HuH-7 (cell line): Measurements from ENCODE around the gene PRIMPOL.

Experiments used
- DNase-seq: peaks from one replicate; pipeline ENCODE4 v3.0.0; 2011; ENCODE audit warnings: low spot score

Gene PRIMPOL

DNA sequence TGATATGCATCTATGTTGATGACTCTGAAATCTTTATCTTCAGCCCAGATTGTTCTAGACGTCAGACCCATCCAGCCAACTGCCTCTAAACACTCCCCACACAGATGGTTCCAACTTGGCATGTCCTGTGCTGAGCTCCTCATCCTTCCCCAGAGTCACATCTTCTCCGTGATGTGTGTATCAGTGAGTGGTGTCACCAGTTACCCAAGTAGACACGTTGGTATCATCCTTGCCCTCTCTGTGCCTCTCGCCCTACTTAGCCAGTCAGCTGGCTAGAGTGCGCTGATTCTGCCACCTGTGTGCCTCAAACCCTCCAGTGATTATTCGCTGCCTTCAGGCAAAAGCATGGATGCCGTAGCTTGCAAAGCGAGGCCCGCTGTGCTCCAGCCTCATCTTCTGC lies 18.6 kb downstream of the PRIMPOL start:
- DNase-seq, result no peak

GRCh38 chr4:184668511-184669114 lies 19.1 kb downstream of the PRIMPOL start:
- no peak for DNase-seq

DNA sequence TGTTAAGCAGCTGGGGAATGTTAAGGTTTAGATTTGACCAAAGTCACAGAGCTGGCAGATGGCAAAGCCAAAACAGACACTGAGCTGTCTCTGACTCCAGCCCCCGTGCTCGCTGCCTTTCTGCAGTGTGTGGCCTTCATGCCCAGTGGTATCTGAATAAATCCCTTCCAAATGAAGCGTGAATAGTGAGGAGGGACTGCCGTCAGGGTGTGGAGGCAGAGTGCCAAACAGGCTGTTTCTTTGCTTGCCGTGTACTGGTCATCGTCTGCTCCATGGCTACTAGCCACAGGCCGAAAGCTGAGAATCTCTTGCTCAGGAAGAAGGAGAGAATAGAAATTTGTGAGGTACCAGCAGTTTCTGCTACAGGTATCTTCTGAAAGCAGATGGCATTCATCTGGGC lies 19.7 kb downstream of the PRIMPOL start:
- no peak for DNase-seq

GRCh38 chr4:184671101-184671500 lies 21.6 kb downstream of the PRIMPOL start:
- no peak for DNase-seq

DNA sequence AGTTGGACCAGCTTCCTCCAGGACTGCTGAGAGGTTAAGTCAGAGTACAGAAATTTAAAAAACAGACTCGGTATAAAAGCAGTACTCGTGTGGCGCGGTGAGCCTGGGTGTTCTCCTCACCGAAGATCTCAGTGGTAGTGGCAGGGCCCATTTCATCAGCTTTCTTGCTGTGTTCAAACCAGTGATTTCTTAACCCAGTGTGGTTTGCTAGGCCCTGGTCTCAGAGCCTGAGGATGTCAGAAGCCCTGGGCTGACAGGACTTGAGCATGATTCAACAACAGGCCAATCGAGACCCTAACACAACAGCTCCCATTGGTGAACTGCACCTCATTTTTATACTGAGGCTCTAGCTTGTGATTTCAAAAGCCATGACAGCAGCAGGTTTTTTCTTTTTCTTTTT lies 23.2 kb downstream of the PRIMPOL start:
- no peak for DNase-seq

DNA sequence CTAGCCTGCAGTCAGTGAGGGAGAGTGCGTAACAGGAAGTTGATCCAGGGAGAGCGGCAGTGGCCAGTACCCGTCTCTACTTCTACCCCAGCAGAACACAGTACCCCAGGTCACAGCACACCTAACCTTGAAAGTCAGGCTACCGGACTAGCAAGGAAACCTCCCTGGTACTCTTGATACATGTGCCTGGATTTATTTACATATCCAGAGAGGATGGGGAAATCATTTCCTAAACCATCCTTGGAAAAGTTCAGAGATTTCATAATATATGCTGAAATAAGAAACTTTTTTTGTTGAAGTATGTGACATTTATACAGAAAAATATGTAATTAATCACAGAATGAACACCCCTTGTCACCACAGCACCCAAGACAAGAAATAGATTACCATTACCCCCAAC lies 24.5 kb downstream of the PRIMPOL start:
- DNase-seq, result no peak

DNA sequence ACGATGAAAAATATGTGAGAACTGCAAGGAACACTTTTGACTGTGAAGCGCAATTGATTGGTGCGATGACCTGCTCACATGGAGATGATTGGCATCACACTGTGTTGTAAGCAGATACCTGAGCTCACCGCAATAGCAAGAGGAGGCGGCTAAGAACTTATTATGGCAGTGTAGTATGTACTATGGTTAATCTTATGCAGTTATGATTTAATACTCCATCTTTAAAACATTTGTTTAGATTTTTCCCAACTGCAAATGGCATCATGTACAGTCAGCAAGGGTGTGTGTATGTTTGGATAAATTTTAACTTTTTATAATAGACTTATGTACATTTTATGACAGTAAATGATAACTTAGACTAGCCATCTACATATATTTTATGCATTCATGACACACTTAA lies 25.5 kb downstream of the PRIMPOL start:
- DNase-seq, result no peak

DNA sequence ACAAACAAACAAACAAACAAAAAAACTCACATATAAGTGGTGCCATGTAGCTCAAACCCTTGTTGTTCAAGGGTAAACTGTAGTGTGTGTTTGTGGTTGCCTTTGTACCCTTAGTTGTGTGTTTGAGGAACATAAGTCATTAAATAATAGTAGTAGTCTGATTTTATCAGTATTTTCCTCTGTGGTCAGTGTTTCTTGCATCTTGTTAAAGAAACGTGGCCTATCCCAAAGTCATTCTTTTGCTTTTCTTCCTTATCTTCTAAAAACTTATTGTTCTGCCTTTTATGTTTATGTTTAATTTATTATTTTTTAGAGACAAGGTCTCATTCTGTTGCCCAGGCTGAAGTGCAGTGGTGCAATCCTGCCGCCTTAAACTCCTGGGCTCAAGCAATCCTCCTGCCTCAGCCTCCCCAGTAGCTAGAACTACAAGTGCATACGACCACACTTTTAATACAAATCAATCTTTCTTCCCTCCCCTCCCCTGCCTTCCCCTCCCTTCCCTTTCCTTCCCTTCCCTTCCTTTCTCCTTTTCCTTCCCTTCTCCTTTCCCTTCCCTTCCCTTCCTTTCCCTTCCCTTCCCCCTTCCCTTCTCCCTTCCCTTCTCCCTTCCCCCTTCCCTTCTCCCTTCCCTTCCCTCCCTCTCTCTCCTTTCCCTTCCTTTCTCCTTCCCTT lies 26.4 kb downstream of the PRIMPOL start:
- no peak for DNase-seq

- DNase-seq, result no peak
Measured at GRCh38 chr4:184680698-184681097, 31.2 kb downstream of the PRIMPOL start.

- DNase-seq, result no peak
Measured at GRCh38 chr4:184681916-184682315, 32.4 kb downstream of the PRIMPOL start.

DNA sequence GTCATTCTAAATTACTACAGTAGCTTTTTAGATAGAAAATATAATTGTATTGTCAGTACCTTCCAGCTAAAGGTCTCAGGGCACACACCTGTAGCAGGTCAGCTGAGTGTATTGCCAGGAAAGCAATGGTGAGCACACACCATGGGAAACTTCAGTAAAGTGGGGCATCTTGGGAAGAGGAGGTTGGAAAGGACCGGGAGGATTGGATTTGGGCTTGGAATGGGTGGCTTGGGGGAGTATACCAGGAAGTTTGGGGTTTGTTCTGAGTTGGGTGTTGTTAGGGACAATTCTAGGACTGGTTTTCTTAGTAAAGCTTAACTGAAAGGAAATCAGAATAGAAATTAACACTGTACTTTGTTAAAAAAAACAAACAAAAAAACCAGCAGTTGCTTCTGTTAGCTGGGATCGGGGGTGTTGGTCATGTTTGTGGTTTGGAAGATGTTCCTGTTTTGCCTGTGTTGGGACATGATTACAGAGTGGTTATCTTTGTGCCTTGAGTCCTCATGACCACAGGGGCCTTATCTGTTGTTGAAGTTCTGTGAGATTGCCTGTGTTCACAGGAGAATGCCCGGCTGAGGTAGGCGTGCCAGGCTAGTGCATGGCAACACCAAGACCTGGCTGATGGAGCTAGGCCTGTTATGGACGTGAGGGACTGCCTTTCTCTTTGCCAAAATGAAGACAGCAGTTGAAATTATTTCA lies 35.1 kb downstream of the PRIMPOL start:
- DNase-seq, result no peak

GRCh38 chr4:184688005-184688404 lies 38.5 kb downstream of the PRIMPOL start:
- DNase-seq, result no peak

GRCh38 chr4:184688447-184688846 lies 38.9 kb downstream of the PRIMPOL start:
- DNase-seq, result no peak

GRCh38 chr4:184689681-184690080 lies 40.1 kb downstream of the PRIMPOL start:
- no peak for DNase-seq

DNA sequence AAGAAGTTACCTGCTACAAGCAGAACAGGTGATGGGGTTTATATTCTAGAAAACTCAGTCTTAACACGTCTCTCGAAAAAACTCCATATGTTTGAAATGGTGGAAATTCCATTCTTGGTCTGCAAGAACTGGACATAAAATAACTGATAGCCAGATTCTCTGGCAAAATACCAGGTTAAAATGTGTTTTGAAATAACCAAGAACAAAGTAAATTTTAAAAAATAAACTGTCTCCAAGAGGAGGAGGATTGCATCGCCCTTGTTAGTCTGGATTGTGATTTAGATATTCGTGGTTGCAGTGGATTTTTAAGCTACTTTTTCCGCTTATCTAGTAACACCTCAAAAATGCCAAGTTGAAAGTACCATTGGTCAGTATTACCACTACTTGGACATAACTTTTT lies 43.5 kb downstream of the PRIMPOL start:
- DNase-seq, result no peak

- DNase-seq, result no peak
Measured at GRCh38 chr4:184694412-184694956, 44.9 kb downstream of the PRIMPOL start.

GRCh38 chr4:184695178-184695896 lies 45.8 kb downstream of the PRIMPOL start:
- no peak for DNase-seq

- DNase-seq, result no peak
Measured at GRCh38 chr4:184697956-184698355, 48.4 kb downstream of the PRIMPOL start.

DNA sequence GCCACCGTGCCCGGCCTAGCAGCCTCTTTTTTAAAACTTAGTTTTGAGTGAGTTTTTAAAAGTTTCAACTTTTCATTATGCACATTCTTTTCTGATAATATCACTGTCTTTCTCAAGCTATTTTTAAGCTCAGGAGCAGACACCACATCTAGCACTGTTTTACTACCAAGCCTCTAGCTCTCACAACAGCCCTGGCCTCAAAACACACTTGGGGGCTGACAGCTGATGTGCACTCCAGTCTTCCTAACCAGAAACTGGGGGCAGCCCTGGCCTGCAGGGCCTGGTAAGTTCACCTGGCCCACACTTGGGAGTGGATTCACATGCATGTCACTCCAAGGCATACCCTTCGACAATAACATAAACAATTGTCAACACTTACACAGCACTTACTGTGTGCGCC lies 50.4 kb downstream of the PRIMPOL start:
- DNase-seq, result no peak

GRCh38 chr4:184702114-184702513 lies 52.6 kb downstream of the PRIMPOL start:
- DNase-seq, result no peak

DNA sequence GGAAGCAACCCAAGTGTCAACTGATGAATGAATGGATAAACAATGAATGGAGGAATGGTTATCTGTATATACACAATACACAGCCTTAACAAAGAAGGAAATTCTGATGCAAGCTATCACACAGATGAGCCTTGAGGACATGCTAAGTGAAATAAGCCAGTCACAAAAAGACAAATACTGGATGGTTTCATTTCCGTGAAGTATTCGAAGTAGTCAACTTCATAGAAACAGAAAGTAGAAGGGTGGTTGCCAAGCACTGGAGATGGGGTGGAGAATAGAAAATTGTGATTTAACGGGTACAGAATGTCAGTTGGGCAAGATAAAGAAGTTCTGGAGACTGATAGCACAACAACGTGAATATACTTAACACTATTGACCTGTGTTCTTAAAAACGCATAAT lies 56.2 kb downstream of the PRIMPOL start:
- no peak for DNase-seq

- DNase-seq, result no peak
Measured at GRCh38 chr4:184706453-184706852, 56.9 kb downstream of the PRIMPOL start.

- DNase-seq, result no peak
Measured at GRCh38 chr4:184712322-184712721, 62.8 kb downstream of the PRIMPOL start.
